HUES6 (cell line): ENCODE data around the gene EVI5.
"Not testable (repeated sequence)": the region's sequence is repeated elsewhere in the genome, so short reads cannot be mapped to it uniquely, and the experiment has no call there.

Experiments
- H3K27ac ChIP-seq: 2 replicates; pipeline ENCODE4 v1.7.0; 2013; ENCODE audit warnings: low read depth, mild to moderate bottlenecking, low read length, inconsistent platforms
- H3K27me3 ChIP-seq: 2 replicates; pipeline ENCODE4 v1.6.1; 2013; ENCODE audit warnings: low read length; ENCODE audit not compliant: control insufficient read depth, insufficient read depth
- H3K36me3 ChIP-seq: 2 replicates; pipeline ENCODE4 v1.6.1; 2013; ENCODE audit warnings: low read length; ENCODE audit not compliant: control insufficient read depth, insufficient read depth
- H3K4me1 ChIP-seq: 2 replicates; pipeline ENCODE4 v1.6.1; 2013; ENCODE audit warnings: low read length; ENCODE audit not compliant: control insufficient read depth, insufficient read depth
- H3K4me3 ChIP-seq: 2 replicates; pipeline ENCODE4 v1.5.1; 2013; ENCODE audit warnings: low read depth, low read length
- H3K9ac ChIP-seq: one replicate; pipeline ENCODE4 v1.6.1; 2013; ENCODE audit warnings: mild to moderate bottlenecking, low read length
- H3K9me3 ChIP-seq: 2 replicates; pipeline ENCODE4 v1.6.1; 2013; ENCODE audit warnings: low read depth, low read length; ENCODE audit not compliant: control insufficient read depth, insufficient read depth

EVI5 gene

GRCh38 chr1:92538413-92539061 is 246.4 kb downstream of the EVI5 start:
- H3K9ac ChIP-seq: no peak overlapping the region
- H3K4me3 ChIP-seq: no peak overlapping the region
- H3K4me1 ChIP-seq: no peaks in the 10 kb centered on the region
- no peaks in the 10 kb centered on the region for H3K9me3 ChIP-seq
- no peaks in the 10 kb centered on the region for H3K36me3 ChIP-seq
- H3K27me3 ChIP-seq: no peaks in the 10 kb centered on the region
- no peak overlapping the region for H3K27ac ChIP-seq

DNA sequence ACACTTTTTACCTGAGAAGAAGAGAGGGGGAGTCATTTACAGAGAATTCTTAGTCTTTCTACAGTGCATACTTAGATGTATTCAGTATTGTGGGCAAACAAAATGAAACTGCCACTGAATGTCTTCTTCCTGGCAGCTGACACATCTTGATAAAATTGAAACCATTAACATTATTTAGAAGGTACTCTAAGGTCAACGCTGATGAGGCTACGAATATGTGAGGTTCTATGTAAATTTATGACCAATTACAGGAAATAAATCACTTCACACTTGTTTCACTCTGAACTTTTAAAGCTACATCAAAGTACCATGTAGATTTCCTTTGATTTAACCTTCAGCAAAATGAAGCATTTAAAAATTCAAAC is 246.9 kb downstream of the EVI5 start:
- Histone ChIP-seq H3K4me3 (no peak overlapping the region), H3K27me3 (no peaks in the 10 kb centered on the region), H3K27ac (no peak overlapping the region), H3K4me1 (no peaks in the 10 kb centered on the region), H3K9ac (no peak overlapping the region), H3K9me3 (no peaks in the 10 kb centered on the region), H3K36me3 (no peaks in the 10 kb centered on the region)

DNA sequence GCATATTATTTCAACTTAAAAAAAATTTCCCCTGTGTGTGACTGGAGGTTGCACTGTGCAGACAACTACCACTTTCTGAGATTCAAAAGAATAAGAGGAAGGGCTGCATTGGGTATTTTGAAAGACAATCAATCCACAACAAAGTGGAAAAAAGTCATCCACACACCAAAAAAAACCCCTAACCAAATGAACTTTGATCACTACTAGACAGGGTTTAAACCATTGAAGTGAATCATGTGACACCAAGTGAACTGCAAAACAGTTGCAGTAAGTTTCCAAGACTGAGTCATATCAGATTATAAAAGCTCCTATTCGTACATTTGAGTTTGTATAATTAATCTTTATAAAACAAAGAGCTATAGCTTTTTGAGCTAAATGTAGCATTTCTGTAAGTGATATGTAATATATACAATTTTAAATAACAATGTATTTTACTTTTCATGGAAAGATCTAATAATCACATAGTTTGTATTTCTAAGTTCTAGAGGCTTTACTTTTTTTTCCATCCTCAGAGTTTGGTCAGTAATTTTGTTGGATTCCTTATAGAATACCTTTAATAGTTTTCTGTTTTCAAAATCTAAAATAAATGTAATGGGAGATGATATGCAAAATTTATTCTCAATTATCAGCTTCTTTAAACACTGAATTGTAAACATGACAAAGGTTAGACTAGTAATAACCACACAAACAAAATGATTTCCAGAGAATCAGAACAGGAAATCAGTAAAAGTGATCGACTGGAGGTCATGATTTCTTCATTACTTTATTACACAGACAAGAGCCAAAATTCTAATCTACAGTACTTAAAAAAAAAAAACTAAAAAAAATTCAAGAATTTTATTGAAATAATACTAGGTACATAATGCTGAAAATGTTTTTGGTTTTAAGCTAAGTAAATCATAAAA is 247.7 kb downstream of the EVI5 start:
- no peaks in the 10 kb centered on the region for H3K36me3 ChIP-seq
- no peaks in the 10 kb centered on the region for H3K27me3 ChIP-seq
- H3K4me3 ChIP-seq: no peak overlapping the region
- H3K9ac ChIP-seq: no peak overlapping the region
- no peak overlapping the region for H3K27ac ChIP-seq
- H3K9me3 ChIP-seq: no peaks in the 10 kb centered on the region
- no peaks in the 10 kb centered on the region for H3K4me1 ChIP-seq

DNA sequence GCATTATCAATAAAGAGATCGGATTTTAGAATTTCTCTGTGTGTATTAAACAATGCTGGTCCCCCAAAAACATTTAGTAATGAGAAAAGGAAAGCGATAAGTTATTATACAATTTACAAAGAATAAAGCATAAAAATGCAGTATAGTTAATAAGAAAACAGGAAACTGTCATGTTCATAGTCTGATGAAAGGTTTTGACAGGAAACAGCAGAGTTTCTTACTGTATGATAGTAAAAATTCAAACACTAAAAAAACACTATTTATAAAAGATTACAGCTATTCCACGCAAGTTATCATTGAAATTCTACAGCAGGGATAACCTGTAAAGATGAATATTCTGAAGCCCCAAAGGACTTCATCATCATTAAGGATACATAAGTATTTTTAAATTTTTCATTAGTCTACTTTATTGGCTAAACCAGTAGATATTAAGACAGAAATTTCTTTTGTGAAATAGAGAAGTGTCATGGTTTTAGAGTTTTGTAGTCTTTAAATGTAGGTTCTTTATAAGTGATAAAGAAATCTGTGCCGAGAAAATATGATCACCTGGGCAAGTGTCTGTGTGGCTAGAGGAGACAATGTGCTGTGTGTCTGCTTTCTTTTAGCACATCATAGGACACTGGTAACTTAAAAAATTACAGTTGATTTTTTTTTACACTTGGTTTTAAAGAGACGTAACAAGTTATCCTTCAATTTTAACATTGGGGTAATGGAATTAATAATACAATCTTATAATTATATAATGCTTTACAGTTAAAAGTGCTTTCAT is 248.5 kb downstream of the EVI5 start:
- no peaks in the 10 kb centered on the region for H3K27me3 ChIP-seq
- no peak overlapping the region for H3K27ac ChIP-seq
- H3K4me1 ChIP-seq: no peaks in the 10 kb centered on the region
- H3K9ac ChIP-seq: no peak overlapping the region
- H3K36me3 ChIP-seq: no peaks in the 10 kb centered on the region
- H3K9me3 ChIP-seq: no peaks in the 10 kb centered on the region
- no peak overlapping the region for H3K4me3 ChIP-seq

GRCh38 chr1:92532371-92532770 is 252.5 kb downstream of the EVI5 start:
- H3K4me1 ChIP-seq, H3K27me3 ChIP-seq, H3K9ac ChIP-seq, H3K27ac ChIP-seq, H3K9me3 ChIP-seq, H3K36me3 ChIP-seq, H3K4me3 ChIP-seq: not testable (repeated sequence)

- not testable (repeated sequence) for H3K27ac ChIP-seq, H3K4me3 ChIP-seq, H3K9me3 ChIP-seq, H3K4me1 ChIP-seq, H3K27me3 ChIP-seq, H3K36me3 ChIP-seq, H3K9ac ChIP-seq
These were observed 253.0 kb downstream of the EVI5 start for GRCh38 chr1:92531939-92532338.

DNA sequence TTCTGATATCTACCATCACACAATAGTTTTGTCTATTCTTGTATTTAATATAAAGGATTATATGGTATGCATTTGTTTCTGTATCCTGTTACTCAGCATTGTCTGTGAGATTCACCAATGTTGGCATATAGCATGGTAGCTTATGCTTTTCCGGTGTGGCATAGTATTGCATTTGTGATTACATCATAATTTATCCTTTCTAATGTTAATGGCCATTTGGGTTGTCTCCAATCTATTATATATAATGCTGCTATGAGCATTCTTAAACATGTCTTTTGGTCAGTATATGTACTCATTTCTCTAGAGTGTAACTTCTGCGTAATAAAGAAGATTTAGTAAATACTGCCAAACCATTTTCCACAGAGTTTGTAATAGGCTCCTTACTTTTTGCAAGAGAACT is 257.2 kb downstream of the EVI5 start:
- H3K9ac ChIP-seq: no peak overlapping the region
- no peaks in the 10 kb centered on the region for H3K27me3 ChIP-seq
- no peak overlapping the region for H3K4me3 ChIP-seq
- H3K4me1 ChIP-seq: no peaks in the 10 kb centered on the region
- H3K27ac ChIP-seq: no peak overlapping the region
- H3K9me3 ChIP-seq: no peaks in the 10 kb centered on the region
- H3K36me3 ChIP-seq: no peaks in the 10 kb centered on the region

DNA sequence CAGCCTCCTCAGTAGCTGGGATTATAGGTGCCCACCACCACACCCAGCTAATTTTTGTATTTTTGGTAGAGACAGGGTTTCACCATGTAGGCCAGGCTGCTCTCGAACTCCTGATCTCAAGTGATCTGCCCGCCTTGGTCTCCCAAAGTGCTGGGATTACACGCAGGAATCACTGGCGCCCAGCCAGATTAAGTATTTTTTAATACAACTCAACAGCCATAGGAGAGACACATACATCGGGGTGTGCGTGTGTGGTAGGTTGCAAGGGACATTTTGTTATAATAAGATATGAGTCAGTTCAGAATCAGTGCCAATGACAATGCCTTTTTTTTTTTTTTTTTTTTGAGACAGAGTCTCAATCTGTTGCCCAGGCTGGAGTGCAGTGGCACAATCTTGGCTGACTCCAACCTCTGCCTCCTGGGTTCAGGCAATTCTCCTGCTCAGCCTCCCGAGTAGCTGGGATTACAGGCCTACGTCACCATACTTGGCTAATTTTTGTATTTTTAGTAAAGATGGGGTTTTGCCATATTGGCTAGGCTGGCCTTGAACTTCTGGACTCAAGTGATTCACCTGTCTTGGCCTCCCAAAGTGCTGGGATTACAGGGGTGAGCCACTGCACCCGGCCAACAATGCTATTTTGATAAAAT is 259.8 kb downstream of the EVI5 start:
- not testable (repeated sequence) for H3K27me3 ChIP-seq, H3K27ac ChIP-seq, H3K9ac ChIP-seq, H3K4me1 ChIP-seq, H3K4me3 ChIP-seq, H3K9me3 ChIP-seq, H3K36me3 ChIP-seq

- Histone ChIP-seq H3K36me3 (no peaks in the 10 kb centered on the region), H3K27ac (no peak overlapping the region), H3K9me3 (no peaks in the 10 kb centered on the region), H3K27me3 (no peaks in the 10 kb centered on the region), H3K4me1 (no peaks in the 10 kb centered on the region), H3K9ac (no peak overlapping the region), H3K4me3 (no peak overlapping the region)
These were observed 265.9 kb downstream of the EVI5 start for GRCh38 chr1:92519043-92519442.

DNA sequence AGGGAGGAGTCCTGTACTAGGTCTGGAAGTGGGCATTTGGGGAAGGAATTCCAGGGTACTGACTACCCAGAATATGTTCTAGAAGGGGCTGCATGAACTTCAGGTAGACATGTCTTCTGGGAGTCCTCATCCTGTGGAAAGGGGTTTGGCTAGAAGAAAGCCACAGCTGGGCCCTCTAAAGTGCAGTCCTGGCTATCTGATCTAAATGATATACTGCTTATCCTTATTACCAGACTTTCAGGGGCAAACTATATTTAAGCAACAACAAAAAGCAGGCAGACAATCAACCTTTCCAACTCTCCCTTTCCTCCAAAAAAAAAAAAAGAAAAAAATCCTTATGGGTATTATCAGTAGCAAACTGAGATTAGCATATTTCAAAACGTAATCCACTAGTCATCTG is 268.3 kb downstream of the EVI5 start:
- Histone ChIP-seq H3K9ac (no peak overlapping the region), H3K36me3 (no peaks in the 10 kb centered on the region), H3K9me3 (no peaks in the 10 kb centered on the region), H3K27me3 (no peaks in the 10 kb centered on the region), H3K4me3 (no peak overlapping the region), H3K27ac (no peak overlapping the region), H3K4me1 (no peaks in the 10 kb centered on the region)

- Histone ChIP-seq H3K27me3 (no peaks in the 10 kb centered on the region), H3K27ac (no peak overlapping the region), H3K9ac (no peak overlapping the region), H3K9me3 (no peaks in the 10 kb centered on the region), H3K4me3 (no peak overlapping the region), H3K36me3 (no peaks in the 10 kb centered on the region), H3K4me1 (no peaks in the 10 kb centered on the region)
These were observed 269.1 kb downstream of the EVI5 start for GRCh38 chr1:92515796-92516201.
